ENCODE results near the gene SORL1. TPM values are rescaled to one million over a fixed set of nuclear protein-coding genes. Genes with fewer than 3 reads are reported as not detected.

SORL1 gene
- total and polyA plus RNA-seq, 2 of the 13 experiments (the other 11 are each of a cell fraction or from before 2014, with no cell fraction given): 21.3 to 148 TPM

GRCh38 chr11:121631456-121631855, 179.3 kb downstream of the SORL1 start (continued):
- TF ChIP-seq TFE3 (CRISPR knock-in tag; IDR thresholded peaks at IDR 0.05): no peak
- no peak for TF ChIP-seq ZNF253 (CRISPR knock-in tag; IDR thresholded peaks at IDR 0.05; ENCODE audit: borderline replicate concordance)
- TF ChIP-seq ATAD3A (CRISPR knock-in tag; IDR thresholded peaks at IDR 0.05): no peak
- TF ChIP-seq RAD51 (IDR thresholded peaks at IDR 0.05; ENCODE audit: borderline replicate concordance): no peak

- peaks cover 11 to 15% of the 10 kb centered on the region in 2 experiments; a peak in 4 of 5 replicates for H3K36me3 ChIP-seq (replicated peaks in 1 of 2; ENCODE audit: control insufficient read depth in 1 of 2, insufficient read depth in 2 of 2, low read length in 2 of 2)
- no peak overlapping the region for H3K27ac ChIP-seq (ENCODE audit: extremely low read length, insufficient read depth, low read length)
- H3K27me3 ChIP-seq (ENCODE audit: control insufficient read depth in 1 of 2, insufficient read depth in 2 of 2, low read length in 2 of 2): no peaks in the 10 kb centered on the region
- ChIA-PET POLR2A (no interaction called here), CTCF (ENCODE audit: low intra/inter-chr PET ratio, low total read pairs) (no interaction called here)
- no peaks in the 10 kb centered on the region for H3K4me1 ChIP-seq (ENCODE audit: insufficient read depth, low read length)
- H4K20me1 ChIP-seq (ENCODE audit: insufficient read depth, low read length): 0 out of 2 replicates have a peak, but pooled peaks cover 2% of the 10 kb centered on the region
- DNase-seq (ENCODE audit: low spot score) (no peak), ATAC-seq (no peak; the same call in 2 of the 3 replicates), FAIRE-seq (no peak)
- no peaks in the 10 kb centered on the region for H3K9me3 ChIP-seq (ENCODE audit: low read length)
- H3K4me3 ChIP-seq (replicated peaks in 1 of 3; ENCODE audit: insufficient read depth in 1 of 3, low read depth in 2 of 3, low read length in 3 of 3): no peak overlapping the region
- intact Hi-C loops (cut with micrococcal nuclease; ENCODE audit: unreplicated experiment) (no loop called here), in situ Hi-C loops (cut with HindIII; ENCODE audit: extremely low pct_ligation_motif_present, low pct_unique_long_range_greater_than_20kb) (no loop called here)
- TF ChIP-seq ZBTB3 (CRISPR knock-in tag; IDR thresholded peaks at IDR 0.05; ENCODE audit: borderline replicate concordance, low read depth): no peak
- TF ChIP-seq KLF12 (CRISPR knock-in tag; IDR thresholded peaks at IDR 0.05; ENCODE audit: borderline replicate concordance): no peak
- 0 out of 4 replicates have a peak, but pooled peaks of 1 of the 2 experiments have one; percentile 9 for TF ChIP-seq POLR2A (IDR thresholded peaks at IDR 0.05; ENCODE audit: insufficient read depth in 1 of 2, low read depth in 2 of 2, low read length in 2 of 2)
- no peak overlapping the region for H2AFZ ChIP-seq (ENCODE audit: low read length)
- no TSS peak for BruUV-seq (replicated peaks)
- H3K4me2 ChIP-seq (ENCODE audit: low read depth, low read length): no peak overlapping the region
- H3K79me2 ChIP-seq (ENCODE audit: insufficient read depth, low read length): no peaks in the 10 kb centered on the region
- 98% methylated on average over 5 of the region's 5 CpGs for WGBS (ENCODE audit: low lambda C conversion rate)
- no peak overlapping the region for H3K9ac ChIP-seq (ENCODE audit: insufficient read depth, low read depth, low read length)
These were observed 182.2 kb downstream of the SORL1 start for GRCh38 chr11:121634273-121634672.

All from HepG2 (cell line).